ENCODE data around the gene UBE2J1. TPM values are rescaled to one million over a fixed set of nuclear protein-coding genes. Genes with fewer than 3 reads are reported as not detected.

Gene UBE2J1
- total and polyA plus RNA-seq, 9 of the 15 experiments (the other 6 are each of a cell fraction or from before 2014, with no cell fraction given), result 11.6 to 32.6 (median 22.0) TPM

DNA sequence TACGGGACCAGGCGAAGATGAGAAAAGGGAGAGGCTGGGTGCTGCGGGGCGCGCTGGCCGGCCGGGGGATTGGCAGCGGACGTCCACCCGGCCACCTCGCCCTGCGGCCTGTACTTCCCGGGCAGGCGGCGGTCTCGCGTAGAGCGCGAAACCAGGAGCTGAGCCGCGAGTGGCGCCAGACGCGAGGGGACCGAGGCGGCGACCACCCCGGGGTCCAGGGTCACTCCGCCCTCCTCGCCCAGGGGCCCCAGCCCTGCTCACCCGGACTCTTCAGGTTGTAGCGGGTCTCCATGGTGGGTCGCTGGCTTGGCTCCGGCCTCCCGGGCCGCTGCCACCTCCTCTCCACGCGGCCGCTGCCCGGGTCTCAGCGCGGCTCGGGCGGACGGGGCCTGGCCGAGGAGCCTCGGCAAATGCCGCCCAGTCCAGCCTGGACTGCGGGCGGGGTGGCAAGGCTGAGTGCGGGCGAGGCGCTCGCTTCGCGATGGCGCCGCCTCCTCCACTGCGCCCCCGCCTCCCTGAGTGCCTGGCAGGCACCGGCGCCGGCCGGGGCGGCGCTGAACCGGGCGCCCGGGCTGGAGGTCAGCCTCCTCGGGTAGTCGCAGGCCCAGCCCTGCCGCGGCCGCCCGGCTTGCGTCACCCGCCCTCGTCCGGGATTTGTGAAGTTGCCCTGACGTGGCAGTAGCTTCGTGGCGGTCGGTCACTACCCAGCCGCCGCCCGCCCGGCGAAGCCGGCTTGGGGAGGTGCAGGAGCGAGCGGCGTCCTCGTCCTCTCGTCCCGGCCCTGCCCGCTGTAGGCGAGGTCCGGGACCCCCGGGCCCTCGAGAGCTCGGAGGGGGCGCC is at the start of gene UBE2J1 (continued):
- TF ChIP-seq PRPF4 (IDR thresholded peaks at IDR 0.05; ENCODE audit: insufficient read depth, low read depth, low read length, poor library complexity, severe bottlenecking) (peak; percentile 20), FOXK1 (CRISPR knock-in tag; IDR thresholded peaks at IDR 0.05; ENCODE audit: borderline replicate concordance) (peak; percentile 43; the same call in 1 of the 2 replicates), TAL1 (IDR thresholded peaks at IDR 0.05) (no peak), GATAD2A (IDR thresholded peaks at IDR 0.05) (no peak), HDAC2 (IDR thresholded peaks at IDR 0.05) (no peak), ZEB2 (IDR thresholded peaks at IDR 0.05) (no peak), NR4A1 (CRISPR knock-in tag; IDR thresholded peaks at IDR 0.05) (no peak), NR4A1 (tag; IDR thresholded peaks at IDR 0.05) (no peak), ARID1B (IDR thresholded peaks at IDR 0.05) (no peak), PTTG1 (tag; IDR thresholded peaks at IDR 0.05; ENCODE audit: low read depth) (no peak), ZC3H11A (IDR thresholded peaks at IDR 0.05; ENCODE audit: low read depth, low read length) (no peak), CBX8 (IDR thresholded peaks at IDR 0.05; ENCODE audit: borderline replicate concordance, extremely low read depth, low read depth, low read length, poor library complexity, severe bottlenecking) (no peak), CEBPB (tag; IDR thresholded peaks at IDR 0.05) (peak; percentile 83)
- TF ChIP-seq, protein P1, sequence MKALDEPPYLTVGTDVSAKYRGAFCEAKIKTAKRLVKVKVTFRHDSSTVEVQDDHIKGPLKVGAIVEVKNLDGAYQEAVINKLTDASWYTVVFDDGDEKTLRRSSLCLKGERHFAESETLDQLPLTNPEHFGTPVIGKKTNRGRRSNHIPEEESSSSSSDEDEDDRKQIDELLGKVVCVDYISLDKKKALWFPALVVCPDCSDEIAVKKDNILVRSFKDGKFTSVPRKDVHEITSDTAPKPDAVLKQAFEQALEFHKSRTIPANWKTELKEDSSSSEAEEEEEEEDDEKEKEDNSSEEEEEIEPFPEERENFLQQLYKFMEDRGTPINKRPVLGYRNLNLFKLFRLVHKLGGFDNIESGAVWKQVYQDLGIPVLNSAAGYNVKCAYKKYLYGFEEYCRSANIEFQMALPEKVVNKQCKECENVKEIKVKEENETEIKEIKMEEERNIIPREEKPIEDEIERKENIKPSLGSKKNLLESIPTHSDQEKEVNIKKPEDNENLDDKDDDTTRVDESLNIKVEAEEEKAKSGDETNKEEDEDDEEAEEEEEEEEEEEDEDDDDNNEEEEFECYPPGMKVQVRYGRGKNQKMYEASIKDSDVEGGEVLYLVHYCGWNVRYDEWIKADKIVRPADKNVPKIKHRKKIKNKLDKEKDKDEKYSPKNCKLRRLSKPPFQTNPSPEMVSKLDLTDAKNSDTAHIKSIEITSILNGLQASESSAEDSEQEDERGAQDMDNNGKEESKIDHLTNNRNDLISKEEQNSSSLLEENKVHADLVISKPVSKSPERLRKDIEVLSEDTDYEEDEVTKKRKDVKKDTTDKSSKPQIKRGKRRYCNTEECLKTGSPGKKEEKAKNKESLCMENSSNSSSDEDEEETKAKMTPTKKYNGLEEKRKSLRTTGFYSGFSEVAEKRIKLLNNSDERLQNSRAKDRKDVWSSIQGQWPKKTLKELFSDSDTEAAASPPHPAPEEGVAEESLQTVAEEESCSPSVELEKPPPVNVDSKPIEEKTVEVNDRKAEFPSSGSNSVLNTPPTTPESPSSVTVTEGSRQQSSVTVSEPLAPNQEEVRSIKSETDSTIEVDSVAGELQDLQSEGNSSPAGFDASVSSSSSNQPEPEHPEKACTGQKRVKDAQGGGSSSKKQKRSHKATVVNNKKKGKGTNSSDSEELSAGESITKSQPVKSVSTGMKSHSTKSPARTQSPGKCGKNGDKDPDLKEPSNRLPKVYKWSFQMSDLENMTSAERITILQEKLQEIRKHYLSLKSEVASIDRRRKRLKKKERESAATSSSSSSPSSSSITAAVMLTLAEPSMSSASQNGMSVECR (CRISPR knock-in tag; IDR thresholded peaks at IDR 0.05), result 0 out of 2 replicates have a peak, but pooled peaks have one; percentile 46
- TF ChIP-seq, protein P2, sequence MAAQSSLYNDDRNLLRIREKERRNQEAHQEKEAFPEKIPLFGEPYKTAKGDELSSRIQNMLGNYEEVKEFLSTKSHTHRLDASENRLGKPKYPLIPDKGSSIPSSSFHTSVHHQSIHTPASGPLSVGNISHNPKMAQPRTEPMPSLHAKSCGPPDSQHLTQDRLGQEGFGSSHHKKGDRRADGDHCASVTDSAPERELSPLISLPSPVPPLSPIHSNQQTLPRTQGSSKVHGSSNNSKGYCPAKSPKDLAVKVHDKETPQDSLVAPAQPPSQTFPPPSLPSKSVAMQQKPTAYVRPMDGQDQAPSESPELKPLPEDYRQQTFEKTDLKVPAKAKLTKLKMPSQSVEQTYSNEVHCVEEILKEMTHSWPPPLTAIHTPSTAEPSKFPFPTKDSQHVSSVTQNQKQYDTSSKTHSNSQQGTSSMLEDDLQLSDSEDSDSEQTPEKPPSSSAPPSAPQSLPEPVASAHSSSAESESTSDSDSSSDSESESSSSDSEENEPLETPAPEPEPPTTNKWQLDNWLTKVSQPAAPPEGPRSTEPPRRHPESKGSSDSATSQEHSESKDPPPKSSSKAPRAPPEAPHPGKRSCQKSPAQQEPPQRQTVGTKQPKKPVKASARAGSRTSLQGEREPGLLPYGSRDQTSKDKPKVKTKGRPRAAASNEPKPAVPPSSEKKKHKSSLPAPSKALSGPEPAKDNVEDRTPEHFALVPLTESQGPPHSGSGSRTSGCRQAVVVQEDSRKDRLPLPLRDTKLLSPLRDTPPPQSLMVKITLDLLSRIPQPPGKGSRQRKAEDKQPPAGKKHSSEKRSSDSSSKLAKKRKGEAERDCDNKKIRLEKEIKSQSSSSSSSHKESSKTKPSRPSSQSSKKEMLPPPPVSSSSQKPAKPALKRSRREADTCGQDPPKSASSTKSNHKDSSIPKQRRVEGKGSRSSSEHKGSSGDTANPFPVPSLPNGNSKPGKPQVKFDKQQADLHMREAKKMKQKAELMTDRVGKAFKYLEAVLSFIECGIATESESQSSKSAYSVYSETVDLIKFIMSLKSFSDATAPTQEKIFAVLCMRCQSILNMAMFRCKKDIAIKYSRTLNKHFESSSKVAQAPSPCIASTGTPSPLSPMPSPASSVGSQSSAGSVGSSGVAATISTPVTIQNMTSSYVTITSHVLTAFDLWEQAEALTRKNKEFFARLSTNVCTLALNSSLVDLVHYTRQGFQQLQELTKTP (IDR thresholded peaks at IDR 0.05; ENCODE audit: low read depth in 1 of 2, partially characterized antibody in 2 of 2), result no peak
- TF ChIP-seq, protein P3, sequence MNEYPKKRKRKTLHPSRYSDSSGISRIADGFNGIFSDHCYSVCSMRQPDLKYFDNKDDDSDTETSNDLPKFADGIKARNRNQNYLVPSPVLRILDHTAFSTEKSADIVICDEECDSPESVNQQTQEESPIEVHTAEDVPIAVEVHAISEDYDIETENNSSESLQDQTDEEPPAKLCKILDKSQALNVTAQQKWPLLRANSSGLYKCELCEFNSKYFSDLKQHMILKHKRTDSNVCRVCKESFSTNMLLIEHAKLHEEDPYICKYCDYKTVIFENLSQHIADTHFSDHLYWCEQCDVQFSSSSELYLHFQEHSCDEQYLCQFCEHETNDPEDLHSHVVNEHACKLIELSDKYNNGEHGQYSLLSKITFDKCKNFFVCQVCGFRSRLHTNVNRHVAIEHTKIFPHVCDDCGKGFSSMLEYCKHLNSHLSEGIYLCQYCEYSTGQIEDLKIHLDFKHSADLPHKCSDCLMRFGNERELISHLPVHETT (CRISPR knock-in tag; conservative IDR thresholded peaks at IDR 0.05 in 1 of 2, IDR thresholded peaks at IDR 0.05 in 1 of 2), result peak; percentile 60 to 96; a peak in 3 of 4 replicates
- TF ChIP-seq, protein P4, sequence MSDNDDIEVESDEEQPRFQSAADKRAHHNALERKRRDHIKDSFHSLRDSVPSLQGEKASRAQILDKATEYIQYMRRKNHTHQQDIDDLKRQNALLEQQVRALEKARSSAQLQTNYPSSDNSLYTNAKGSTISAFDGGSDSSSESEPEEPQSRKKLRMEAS (CRISPR knock-in tag; IDR thresholded peaks at IDR 0.05), result peak; percentile 72
